ENCODE results near the gene C19orf67.
"Not testable (repeated sequence)": the region's sequence is repeated elsewhere in the genome, so short reads cannot be mapped to it uniquely, and the experiment has no call there.

C19orf67 gene

GRCh38 chr19:14055396-14055795 lies 30.2 kb downstream of the C19orf67 start:
- no peak for DNase-seq

- no peak for DNase-seq
Observed at GRCh38 chr19:14054721-14055120, 30.9 kb downstream of the C19orf67 start.

- DNase-seq = no peak
Observed at GRCh38 chr19:14054099-14054498, 31.5 kb downstream of the C19orf67 start.

- no peak for DNase-seq
Observed at GRCh38 chr19:14053500-14053899, 32.1 kb downstream of the C19orf67 start.

GRCh38 chr19:14053032-14053431 lies 32.6 kb downstream of the C19orf67 start:
- DNase-seq = no peak

- no peak for DNase-seq
Observed at GRCh38 chr19:14052470-14052869, 33.1 kb downstream of the C19orf67 start.

- DNase-seq = no peak
Observed at GRCh38 chr19:14051980-14052379, 33.6 kb downstream of the C19orf67 start.

- DNase-seq = not testable (repeated sequence)
Observed at GRCh38 chr19:14050961-14051360, 34.6 kb downstream of the C19orf67 start.

- no peak for DNase-seq
Observed at GRCh38 chr19:14050512-14050911, 35.1 kb downstream of the C19orf67 start.

- DNase-seq = peak; percentile 91
Observed at GRCh38 chr19:14048443-14049153, 37.0 kb downstream of the C19orf67 start.

- not testable (repeated sequence) for DNase-seq
Observed at GRCh38 chr19:14047866-14048265, 37.7 kb downstream of the C19orf67 start.

GRCh38 chr19:14042659-14043608 lies 42.6 kb downstream of the C19orf67 start:
- DNase-seq = peak; percentile 74

GRCh38 chr19:14039181-14039580 lies 46.4 kb downstream of the C19orf67 start:
- DNase-seq = no peak

- DNase-seq = no peak
Observed at GRCh38 chr19:14035706-14036105, 49.9 kb downstream of the C19orf67 start.

- DNase-seq = not testable (repeated sequence)
Observed at GRCh38 chr19:14035159-14035558, 50.4 kb downstream of the C19orf67 start.

- DNase-seq = no peak
Observed at GRCh38 chr19:14033946-14034345, 51.6 kb downstream of the C19orf67 start.

- peak; percentile 93 for DNase-seq
Observed at GRCh38 chr19:14031719-14032480, 53.7 kb downstream of the C19orf67 start, which contains the start of gene IL27RA. Gene IL27RA (plus strand): TSS chr19:14031762. CDS start chr19:14031873, 111 bp downstream.
